ENCODE results near the gene DTNBP1. TPM values are rescaled to one million over a fixed set of nuclear protein-coding genes. Genes with fewer than 3 reads are reported as not detected.

DTNBP1 gene
- total RNA-seq, 1 experiment from 2014 or later, result 13.5 TPM

- peaks cover 50% of the 10 kb centered on the region for H3K36me3 Mint-ChIP-seq (ENCODE audit: insufficient read depth, unreplicated experiment)
- CTCF ChIA-PET, result no interaction called here
- intact Hi-C loops (cut with micrococcal nuclease), result no loop called here
- POLR2A ChIA-PET, result no interaction called here
- no peak overlapping the region for H3K27ac Mint-ChIP-seq (ENCODE audit: low read depth, unreplicated experiment)
- no peaks in the 10 kb centered on the region for H3K9me3 Mint-ChIP-seq (ENCODE audit: unreplicated experiment)
- H3K4me3 Mint-ChIP-seq (ENCODE audit: unreplicated experiment), result no peak overlapping the region
- H3K4me1 Mint-ChIP-seq (ENCODE audit: insufficient read depth, unreplicated experiment), result peaks cover 32% of the 10 kb centered on the region
- H3K27me3 Mint-ChIP-seq (ENCODE audit: insufficient read depth, unreplicated experiment), result no peaks in the 10 kb centered on the region
- no peak for TF ChIP-seq CTCF (IDR thresholded peaks at IDR 0.05; ENCODE audit: unreplicated experiment)
- BruUV-seq (replicated peaks), result no TSS peak
- no peak for DNase-seq (ENCODE audit: unreplicated experiment)
Measured at GRCh38 chr6:15500078-15500740, 162.6 kb downstream of the DTNBP1 start.

GRCh38 chr6:15499591-15499990 lies 163.2 kb downstream of the DTNBP1 start:
- H3K9me3 Mint-ChIP-seq (ENCODE audit: unreplicated experiment), result no peaks in the 10 kb centered on the region
- no peak overlapping the region for H3K4me3 Mint-ChIP-seq (ENCODE audit: unreplicated experiment)
- DNase-seq (ENCODE audit: unreplicated experiment), result no peak
- intact Hi-C loops (cut with micrococcal nuclease), result loop anchor here (10.0 kb wide), 1 partner anchor 1285 kb away; no protein-coding TSS in a partner anchor
- TF ChIP-seq CTCF (IDR thresholded peaks at IDR 0.05; ENCODE audit: unreplicated experiment), result no peak
- BruUV-seq (replicated peaks), result no TSS peak
- peaks cover 50% of the 10 kb centered on the region for H3K36me3 Mint-ChIP-seq (ENCODE audit: insufficient read depth, unreplicated experiment)
- H3K4me1 Mint-ChIP-seq (ENCODE audit: insufficient read depth, unreplicated experiment), result peaks cover 28% of the 10 kb centered on the region
- ChIA-PET POLR2A (no interaction called here), CTCF (no interaction called here)
- no peaks in the 10 kb centered on the region for H3K27me3 Mint-ChIP-seq (ENCODE audit: insufficient read depth, unreplicated experiment)
- H3K27ac Mint-ChIP-seq (ENCODE audit: low read depth, unreplicated experiment), result no peak overlapping the region

- intact Hi-C loops (cut with micrococcal nuclease), result loop anchor here (10.0 kb wide), 1 partner anchor 1284 kb away; no protein-coding TSS in a partner anchor
- DNase-seq (ENCODE audit: unreplicated experiment), result no peak
- TF ChIP-seq CTCF (IDR thresholded peaks at IDR 0.05; ENCODE audit: unreplicated experiment), result no peak
- Mint-ChIP-seq H3K4me3 (ENCODE audit: unreplicated experiment) (no peak overlapping the region), H3K9me3 (ENCODE audit: unreplicated experiment) (no peaks in the 10 kb centered on the region), H3K27ac (ENCODE audit: low read depth, unreplicated experiment) (peak overlapping the region; percentile 77), H3K36me3 (ENCODE audit: insufficient read depth, unreplicated experiment) (peaks cover 48% of the 10 kb centered on the region), H3K27me3 (ENCODE audit: insufficient read depth, unreplicated experiment) (no peaks in the 10 kb centered on the region), H3K4me1 (ENCODE audit: insufficient read depth, unreplicated experiment) (peaks cover 23% of the 10 kb centered on the region)
- CTCF ChIA-PET, result no interaction called here
- no TSS peak for BruUV-seq (replicated peaks)
- POLR2A ChIA-PET, result no interaction called here
Measured at GRCh38 chr6:15499125-15499524, 163.7 kb downstream of the DTNBP1 start.

- H3K4me3 Mint-ChIP-seq (ENCODE audit: unreplicated experiment), result no peak overlapping the region
- no peaks in the 10 kb centered on the region for H3K9me3 Mint-ChIP-seq (ENCODE audit: unreplicated experiment)
- H3K27me3 Mint-ChIP-seq (ENCODE audit: insufficient read depth, unreplicated experiment), result no peaks in the 10 kb centered on the region
- H3K36me3 Mint-ChIP-seq (ENCODE audit: insufficient read depth, unreplicated experiment), result peaks cover 53% of the 10 kb centered on the region
- ChIA-PET CTCF (interaction anchor here (0.6 kb wide), 1 partner anchor 1728 kb away, joined by 3 read pairs; no protein-coding TSS in a partner anchor), POLR2A (no interaction called here)
- H3K4me1 Mint-ChIP-seq (ENCODE audit: insufficient read depth, unreplicated experiment), result peaks cover 23% of the 10 kb centered on the region
- DNase-seq (ENCODE audit: unreplicated experiment), result peak; percentile 90
- intact Hi-C loops (cut with micrococcal nuclease), result loop anchor here (10.0 kb wide), 1 partner anchor 1284 kb away; no protein-coding TSS in a partner anchor
- TF ChIP-seq CTCF (IDR thresholded peaks at IDR 0.05; ENCODE audit: unreplicated experiment), result no peak
- no TSS peak for BruUV-seq (replicated peaks)
- H3K27ac Mint-ChIP-seq (ENCODE audit: low read depth, unreplicated experiment), result peak overlapping the region; percentile 77
Measured at GRCh38 chr6:15498640-15499039, 164.2 kb downstream of the DTNBP1 start.
